PC-3 (cell line): ENCODE results near the gene HIVEP3.

Experiments
- EZH2 ChIP-seq: fragments of 300-600 bp; sonication (generic); IDR thresholded peaks from one replicate; pipeline ENCODE4 v1.6.1; 2017; ENCODE audit warnings: antibody characterized with exemption, mild to moderate bottlenecking, low read length; ENCODE audit not compliant: unreplicated experiment
- TF ChIP-seq, protein P1 (sequence below): fragments of 300-600 bp; sonication (generic); conservative IDR thresholded peaks from 2 replicates; pipeline ENCODE4 v1.5.1; 2017; ENCODE audit warnings: antibody characterized with exemption, low read depth, mild to moderate bottlenecking, low read length

DNA sequence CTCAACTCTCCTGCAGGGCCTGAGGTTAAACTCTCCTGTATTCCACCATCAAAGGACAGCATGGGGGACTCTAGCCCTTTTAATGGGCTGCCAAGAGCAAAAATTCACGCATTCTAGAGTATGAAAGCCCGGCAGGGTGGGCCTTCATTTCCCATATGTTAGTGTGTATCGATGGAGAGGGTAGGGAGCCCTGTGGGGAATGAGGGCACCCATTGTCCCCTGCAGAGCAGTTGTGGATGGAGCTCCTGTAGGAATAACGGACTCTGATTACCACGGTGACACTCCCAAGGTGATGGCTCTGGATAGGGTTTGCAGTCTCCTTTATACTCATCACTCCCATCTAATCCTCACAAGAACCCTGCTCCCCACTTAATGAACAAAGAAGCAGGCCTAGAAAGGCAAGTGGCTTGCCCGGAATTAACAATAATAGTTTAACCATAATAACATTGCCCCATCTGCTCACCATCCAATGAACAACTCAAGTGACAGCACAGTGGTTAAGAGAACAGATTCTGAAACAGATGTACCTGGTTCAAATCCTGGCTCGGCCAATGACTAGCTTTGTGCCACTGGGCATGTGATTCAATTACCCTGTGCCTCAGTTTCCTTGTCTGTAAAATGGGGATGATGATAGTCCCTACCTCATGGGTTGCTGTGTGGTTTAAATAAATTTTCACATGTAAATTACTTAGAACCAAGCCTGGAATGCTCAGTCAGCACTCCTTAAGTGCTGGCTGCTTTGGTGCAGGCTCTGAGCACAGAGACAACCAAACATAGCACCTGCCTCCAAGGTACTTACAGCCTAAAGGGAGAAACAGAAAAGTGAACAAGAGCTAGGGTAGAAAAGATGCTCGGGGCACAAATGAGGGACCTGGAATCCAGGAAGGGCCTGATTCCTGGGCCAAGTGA, 29.0 kb downstream of the HIVEP3 start:
- TF ChIP-seq, protein P1, sequence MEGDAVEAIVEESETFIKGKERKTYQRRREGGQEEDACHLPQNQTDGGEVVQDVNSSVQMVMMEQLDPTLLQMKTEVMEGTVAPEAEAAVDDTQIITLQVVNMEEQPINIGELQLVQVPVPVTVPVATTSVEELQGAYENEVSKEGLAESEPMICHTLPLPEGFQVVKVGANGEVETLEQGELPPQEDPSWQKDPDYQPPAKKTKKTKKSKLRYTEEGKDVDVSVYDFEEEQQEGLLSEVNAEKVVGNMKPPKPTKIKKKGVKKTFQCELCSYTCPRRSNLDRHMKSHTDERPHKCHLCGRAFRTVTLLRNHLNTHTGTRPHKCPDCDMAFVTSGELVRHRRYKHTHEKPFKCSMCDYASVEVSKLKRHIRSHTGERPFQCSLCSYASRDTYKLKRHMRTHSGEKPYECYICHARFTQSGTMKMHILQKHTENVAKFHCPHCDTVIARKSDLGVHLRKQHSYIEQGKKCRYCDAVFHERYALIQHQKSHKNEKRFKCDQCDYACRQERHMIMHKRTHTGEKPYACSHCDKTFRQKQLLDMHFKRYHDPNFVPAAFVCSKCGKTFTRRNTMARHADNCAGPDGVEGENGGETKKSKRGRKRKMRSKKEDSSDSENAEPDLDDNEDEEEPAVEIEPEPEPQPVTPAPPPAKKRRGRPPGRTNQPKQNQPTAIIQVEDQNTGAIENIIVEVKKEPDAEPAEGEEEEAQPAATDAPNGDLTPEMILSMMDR: no peak
- no peak for TF ChIP-seq EZH2
